Liver (tissue), 3 donors: ENCODE results near the gene MAP4K3.

Experiments
- ATF3 ChIP-seq: IDR thresholded peaks from 2 replicates; pipeline ENCODE4 v1.6.1; 2016; ENCODE audit warnings: antibody characterized with exemption
- EGR1 ChIP-seq, 2 donors: IDR thresholded peaks; 2 replicates each; pipeline ENCODE4 v1.6.1; 2016 to 2018; ENCODE audit warnings: antibody characterized with exemption in 2 of 2, low read depth in 2 of 2
- FOXA1 ChIP-seq: IDR thresholded peaks from 2 replicates; pipeline ENCODE4 v1.6.1; 2016; ENCODE audit warnings: antibody characterized with exemption
- GABPA ChIP-seq, 2 donors: IDR thresholded peaks in 1 of 2; conservative IDR thresholded peaks in 1 of 2; 2 replicates each; pipeline ENCODE4 v1.6.1; 2016; ENCODE audit warnings: antibody characterized with exemption in 2 of 2, mild to moderate bottlenecking in 1 of 2, moderate library complexity in 1 of 2
- JUND ChIP-seq, 2 donors: IDR thresholded peaks; 2 replicates each; pipeline ENCODE4 v1.6.1; 2016; ENCODE audit warnings: antibody characterized with exemption in 2 of 2
- MAX ChIP-seq: IDR thresholded peaks from 2 replicates; pipeline ENCODE4 v1.6.1; 2016; ENCODE audit warnings: antibody characterized with exemption
- RAD21 ChIP-seq, 2 donors: IDR thresholded peaks; 2 replicates each; pipeline ENCODE4 v1.6.1; 2016; ENCODE audit warnings: antibody characterized with exemption in 2 of 2, mild to moderate bottlenecking in 2 of 2
- REST ChIP-seq: IDR thresholded peaks from 2 replicates; pipeline ENCODE4 v1.6.1; 2016; ENCODE audit warnings: antibody characterized with exemption, mild to moderate bottlenecking
- SP1 ChIP-seq: IDR thresholded peaks from 2 replicates; pipeline ENCODE4 v1.6.1; 2018; ENCODE audit warnings: antibody characterized with exemption, mild to moderate bottlenecking
- TAF1 ChIP-seq: conservative IDR thresholded peaks from 2 replicates; pipeline ENCODE4 v1.6.1; 2016; ENCODE audit warnings: antibody characterized with exemption, mild to moderate bottlenecking
- YY1 ChIP-seq: IDR thresholded peaks from 2 replicates; pipeline ENCODE4 v1.6.1; 2016; ENCODE audit warnings: antibody characterized with exemption, mild to moderate bottlenecking
- TF ChIP-seq, protein P1 (sequence below): fragments of 150-350 bp; IDR thresholded peaks from 2 replicates; pipeline ENCODE4 v1.5.1; 2017; ENCODE audit warnings: improper control_type of control experiment, low read depth, low read length; ENCODE audit not compliant: missing input control
- donor health status: healthy.
- donor health status: healthy.

- TF ChIP-seq GABPA (IDR thresholded peaks at IDR 0.05 in 1 of 2, conservative IDR thresholded peaks at IDR 0.05 in 1 of 2) (no peak), REST (no peak), EGR1 (IDR thresholded peaks at IDR 0.05; ENCODE audit: low read depth in 2 of 2) (no peak), YY1 (no peak), ATF3 (no peak), TAF1 (no peak), MAX (no peak), JUND (IDR thresholded peaks at IDR 0.05) (no peak), SP1 (no peak), RAD21 (IDR thresholded peaks at IDR 0.05) (no peak), FOXA1 (no peak)
- TF ChIP-seq, protein P1, sequence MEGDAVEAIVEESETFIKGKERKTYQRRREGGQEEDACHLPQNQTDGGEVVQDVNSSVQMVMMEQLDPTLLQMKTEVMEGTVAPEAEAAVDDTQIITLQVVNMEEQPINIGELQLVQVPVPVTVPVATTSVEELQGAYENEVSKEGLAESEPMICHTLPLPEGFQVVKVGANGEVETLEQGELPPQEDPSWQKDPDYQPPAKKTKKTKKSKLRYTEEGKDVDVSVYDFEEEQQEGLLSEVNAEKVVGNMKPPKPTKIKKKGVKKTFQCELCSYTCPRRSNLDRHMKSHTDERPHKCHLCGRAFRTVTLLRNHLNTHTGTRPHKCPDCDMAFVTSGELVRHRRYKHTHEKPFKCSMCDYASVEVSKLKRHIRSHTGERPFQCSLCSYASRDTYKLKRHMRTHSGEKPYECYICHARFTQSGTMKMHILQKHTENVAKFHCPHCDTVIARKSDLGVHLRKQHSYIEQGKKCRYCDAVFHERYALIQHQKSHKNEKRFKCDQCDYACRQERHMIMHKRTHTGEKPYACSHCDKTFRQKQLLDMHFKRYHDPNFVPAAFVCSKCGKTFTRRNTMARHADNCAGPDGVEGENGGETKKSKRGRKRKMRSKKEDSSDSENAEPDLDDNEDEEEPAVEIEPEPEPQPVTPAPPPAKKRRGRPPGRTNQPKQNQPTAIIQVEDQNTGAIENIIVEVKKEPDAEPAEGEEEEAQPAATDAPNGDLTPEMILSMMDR: no peak
Observed at GRCh38 chr2:39225567-39225966, 211.5 kb downstream of the MAP4K3 start.
